WTC11 (cell line): ENCODE measurements around the gene ESYT2. TPM values are rescaled to one million over a fixed set of nuclear protein-coding genes. Genes with fewer than 3 reads are reported as not detected.

Experiments
- ATAC-seq: fragments of 200-7000 bp; cut with Tn5 transposase; 2 replicates; pipeline ENCODE4 v1.10.0; 2021; ENCODE audit warnings: mild to moderate bottlenecking, moderate library complexity
- CTCF ChIA-PET: fragments of 300-600 bp; sonication (Branson Sonifier 250); formaldehyde crosslinking; loops from one replicate; lab custom pipeline; 2021; ENCODE audit warnings: antibody characterized with exemption; lab: Charles Lee
- POLR2A ChIA-PET: fragments of 350-600 bp; sonication (Branson Sonifier 250); formaldehyde crosslinking; loops from one replicate; lab custom pipeline; 2021; ENCODE audit warnings: antibody characterized with exemption; lab: Charles Lee
- DNase-seq: peaks from one replicate; pipeline ENCODE4 v3.0.0; 2021; ENCODE audit warnings: low spot score
- H3K27ac Mint-ChIP-seq: 2 replicates; pipeline ENCODE4 v1.8.0; 2021; ENCODE audit warnings: mixed read lengths
- H3K27me3 Mint-ChIP-seq: 2 replicates; pipeline ENCODE4 v1.8.0; 2021; ENCODE audit warnings: low read depth, mild to moderate bottlenecking, moderate library complexity, mixed read lengths
- H3K36me3 Mint-ChIP-seq: 2 replicates; pipeline ENCODE4 v1.8.0; 2021; ENCODE audit warnings: mixed read lengths
- H3K4me1 Mint-ChIP-seq: 2 replicates; pipeline ENCODE4 v1.8.0; 2022; ENCODE audit warnings: mixed read lengths
- H3K4me3 Mint-ChIP-seq: 2 replicates; pipeline ENCODE4 v1.8.0; 2021; ENCODE audit warnings: mild to moderate bottlenecking, moderate library complexity, mixed read lengths
- H3K9me3 Mint-ChIP-seq: 2 replicates; pipeline ENCODE4 v1.8.0; 2021; ENCODE audit warnings: mixed read lengths
- AFF4 ChIP-seq: sonication (generic); formaldehyde crosslinking; IDR thresholded peaks from 2 replicates; pipeline ENCODE4 v1.8.1; 2023; ENCODE audit warnings: mild to moderate bottlenecking, missing genetic modification reagents, borderline replicate concordance
- ATF2 ChIP-seq: sonication (generic); formaldehyde crosslinking; IDR thresholded peaks from 2 replicates; pipeline ENCODE4 v1.8.1; 2022; ENCODE audit warnings: low read depth, missing genetic modification reagents, borderline replicate concordance
- E2F4 ChIP-seq: sonication (generic); formaldehyde crosslinking; IDR thresholded peaks from 2 replicates; pipeline ENCODE4 v1.8.1; 2022; ENCODE audit warnings: low read depth, mild to moderate bottlenecking, moderate library complexity, missing genetic modification reagents, borderline replicate concordance
- ESRRA ChIP-seq: sonication (generic); formaldehyde crosslinking; IDR thresholded peaks from 2 replicates; pipeline ENCODE4 v1.8.1; 2022; ENCODE audit warnings: mild to moderate bottlenecking, missing genetic modification reagents, borderline replicate concordance
- FOXK1 ChIP-seq: sonication (generic); formaldehyde crosslinking; IDR thresholded peaks from 2 replicates; pipeline ENCODE4 v1.8.0; 2022; ENCODE audit warnings: mild to moderate bottlenecking, moderate library complexity, missing genetic modification reagents
- GABPB1 ChIP-seq: sonication (generic); formaldehyde crosslinking; IDR thresholded peaks from 2 replicates; pipeline ENCODE4 v1.8.1; 2023; ENCODE audit warnings: mild to moderate bottlenecking, missing genetic modification reagents
- GTF2I ChIP-seq: fragments of 250-450 bp; sonication (Bioruptor Pico); conservative IDR thresholded peaks from 2 replicates; pipeline ENCODE4 v1.4.0; 2021; ENCODE audit warnings: mild to moderate bottlenecking
- MXD4 ChIP-seq: fragments of 250-450 bp; sonication (Bioruptor Pico); IDR thresholded peaks from 2 replicates; pipeline ENCODE4 v1.8.0; 2021; ENCODE audit warnings: mild to moderate bottlenecking, moderate library complexity, borderline replicate concordance
- NFE2L1 ChIP-seq: sonication (generic); formaldehyde crosslinking; IDR thresholded peaks from 2 replicates; pipeline ENCODE4 v1.8.1; 2023; ENCODE audit warnings: missing genetic modification reagents
- NR1H2 ChIP-seq: sonication (generic); formaldehyde crosslinking; IDR thresholded peaks from 2 replicates; pipeline ENCODE4 v1.9.0; 2021; ENCODE audit warnings: mild to moderate bottlenecking, moderate library complexity, missing genetic modification reagents
- NR3C1 ChIP-seq: sonication (generic); formaldehyde crosslinking; conservative IDR thresholded peaks from 2 replicates; pipeline ENCODE4 v1.8.1; 2023; ENCODE audit warnings: low read depth, mild to moderate bottlenecking, missing genetic modification reagents
- PRRX2 ChIP-seq: fragments of 250-450 bp; sonication (Bioruptor Pico); IDR thresholded peaks from 2 replicates; pipeline ENCODE4 v1.8.0; 2021; ENCODE audit warnings: mild to moderate bottlenecking
- SMAD4 ChIP-seq: sonication (generic); formaldehyde crosslinking; IDR thresholded peaks from 2 replicates; pipeline ENCODE4 v1.8.0; 2022; ENCODE audit warnings: mild to moderate bottlenecking, missing genetic modification reagents
- STAT6 ChIP-seq: sonication (generic); formaldehyde crosslinking; conservative IDR thresholded peaks from 2 replicates; pipeline ENCODE4 v1.8.1; 2023; ENCODE audit warnings: mild to moderate bottlenecking, low read depth, missing genetic modification reagents, moderate library complexity
- TEAD4 ChIP-seq: sonication (generic); formaldehyde crosslinking; IDR thresholded peaks from 2 replicates; pipeline ENCODE4 v1.8.0; 2022; ENCODE audit warnings: mild to moderate bottlenecking, missing genetic modification reagents
- ZNF219 ChIP-seq: sonication (generic); formaldehyde crosslinking; IDR thresholded peaks from 2 replicates; pipeline ENCODE4 v1.8.0; 2023; ENCODE audit warnings: missing genetic modification reagents, mild to moderate bottlenecking, borderline replicate concordance
- total RNA-seq: library from RNA; stranded (reverse); gene quantifications from 3 replicates; pipeline ENCODE4 v1.2.3, GENCODE V29; 2021
- TF ChIP-seq, protein P1 (sequence below): sonication (generic); formaldehyde crosslinking; IDR thresholded peaks from 2 replicates; pipeline ENCODE4 v1.8.0; 2022; ENCODE audit warnings: mild to moderate bottlenecking, missing genetic modification reagents
- TF ChIP-seq, protein P2 (sequence below): sonication (generic); formaldehyde crosslinking; IDR thresholded peaks from 2 replicates; pipeline ENCODE4 v1.8.0; 2023; ENCODE audit warnings: missing genetic modification reagents, mild to moderate bottlenecking, borderline replicate concordance

The ESYT2 gene
- total RNA-seq, 1 experiment from 2014 or later, result 45.1 TPM

- Mint-ChIP-seq H3K27me3 (no peaks in the 10 kb centered on the region; the same call in 1 of the 2 replicates), H3K4me3 (no peak overlapping the region), H3K9me3 (no peaks in the 10 kb centered on the region), H3K36me3 (peaks cover 71% of the 10 kb centered on the region), H3K27ac (peak overlapping the region; percentile 88; the same call in 1 of the 2 replicates), H3K4me1 (no peaks in the 10 kb centered on the region)
- no peak for ATAC-seq
- TF ChIP-seq GABPB1 (CRISPR knock-in tag) (no peak), TEAD4 (CRISPR knock-in tag) (no peak), ESRRA (CRISPR knock-in tag) (no peak), NR3C1 (CRISPR knock-in tag) (no peak), E2F4 (CRISPR knock-in tag) (no peak), PRRX2 (CRISPR knock-in tag) (no peak), AFF4 (CRISPR knock-in tag) (no peak), FOXK1 (CRISPR knock-in tag) (no peak), ATF2 (no peak), STAT6 (CRISPR knock-in tag) (no peak), ZNF219 (no peak), GTF2I (CRISPR knock-in tag) (no peak), NFE2L1 (CRISPR knock-in tag) (no peak), SMAD4 (no peak)
- no peak for DNase-seq
- POLR2A ChIA-PET, result no interaction called here
- CTCF ChIA-PET, result interaction anchor here (1.1 to 3.5 kb wide), 2 partner anchors 8 to 44 kb away, joined by 4 to 18 read pairs; no protein-coding TSS in a partner anchor
These were observed 88.5 kb downstream of the ESYT2 start for GRCh38 chr7:158740657-158741293.

DNA sequence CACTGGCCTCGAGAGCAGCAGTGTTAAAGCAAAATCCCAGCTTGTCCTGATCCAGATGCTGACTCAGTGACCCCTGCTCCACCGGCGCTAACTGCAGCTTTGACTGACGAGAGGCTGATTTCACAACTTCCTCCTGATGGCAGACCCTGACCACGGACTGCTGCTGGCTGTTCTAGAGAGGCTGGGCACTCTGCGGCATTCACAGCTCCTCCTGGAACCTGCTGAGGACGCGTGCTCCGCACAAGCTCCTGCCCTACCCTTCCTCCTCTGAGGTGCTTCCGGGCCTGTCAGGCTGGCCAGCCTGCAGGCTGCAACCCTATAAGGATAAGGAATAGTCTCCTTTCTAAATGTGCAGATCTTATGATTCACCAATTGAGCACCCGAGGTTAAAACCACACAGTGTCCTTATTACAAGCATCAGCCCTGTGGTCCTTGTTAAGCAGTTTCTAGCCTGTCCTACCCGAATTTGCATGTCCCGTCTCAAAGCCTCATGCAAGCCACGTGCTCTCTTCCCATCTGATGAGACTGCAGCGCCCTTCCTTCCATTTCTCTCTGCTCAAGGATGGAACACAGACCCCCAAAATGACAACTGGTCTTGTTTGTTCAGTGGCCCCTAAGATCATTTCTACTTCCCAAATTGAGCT lies 89.2 kb downstream of the ESYT2 start:
- no peaks in the 10 kb centered on the region for H3K4me1 Mint-ChIP-seq
- DNase-seq, result no peak
- ATAC-seq, result no peak
- TF ChIP-seq, protein P1, sequence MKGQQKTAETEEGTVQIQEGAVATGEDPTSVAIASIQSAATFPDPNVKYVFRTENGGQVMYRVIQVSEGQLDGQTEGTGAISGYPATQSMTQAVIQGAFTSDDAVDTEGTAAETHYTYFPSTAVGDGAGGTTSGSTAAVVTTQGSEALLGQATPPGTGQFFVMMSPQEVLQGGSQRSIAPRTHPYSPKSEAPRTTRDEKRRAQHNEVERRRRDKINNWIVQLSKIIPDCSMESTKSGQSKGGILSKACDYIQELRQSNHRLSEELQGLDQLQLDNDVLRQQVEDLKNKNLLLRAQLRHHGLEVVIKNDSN (CRISPR knock-in tag), result no peak
- TF ChIP-seq, protein P2, sequence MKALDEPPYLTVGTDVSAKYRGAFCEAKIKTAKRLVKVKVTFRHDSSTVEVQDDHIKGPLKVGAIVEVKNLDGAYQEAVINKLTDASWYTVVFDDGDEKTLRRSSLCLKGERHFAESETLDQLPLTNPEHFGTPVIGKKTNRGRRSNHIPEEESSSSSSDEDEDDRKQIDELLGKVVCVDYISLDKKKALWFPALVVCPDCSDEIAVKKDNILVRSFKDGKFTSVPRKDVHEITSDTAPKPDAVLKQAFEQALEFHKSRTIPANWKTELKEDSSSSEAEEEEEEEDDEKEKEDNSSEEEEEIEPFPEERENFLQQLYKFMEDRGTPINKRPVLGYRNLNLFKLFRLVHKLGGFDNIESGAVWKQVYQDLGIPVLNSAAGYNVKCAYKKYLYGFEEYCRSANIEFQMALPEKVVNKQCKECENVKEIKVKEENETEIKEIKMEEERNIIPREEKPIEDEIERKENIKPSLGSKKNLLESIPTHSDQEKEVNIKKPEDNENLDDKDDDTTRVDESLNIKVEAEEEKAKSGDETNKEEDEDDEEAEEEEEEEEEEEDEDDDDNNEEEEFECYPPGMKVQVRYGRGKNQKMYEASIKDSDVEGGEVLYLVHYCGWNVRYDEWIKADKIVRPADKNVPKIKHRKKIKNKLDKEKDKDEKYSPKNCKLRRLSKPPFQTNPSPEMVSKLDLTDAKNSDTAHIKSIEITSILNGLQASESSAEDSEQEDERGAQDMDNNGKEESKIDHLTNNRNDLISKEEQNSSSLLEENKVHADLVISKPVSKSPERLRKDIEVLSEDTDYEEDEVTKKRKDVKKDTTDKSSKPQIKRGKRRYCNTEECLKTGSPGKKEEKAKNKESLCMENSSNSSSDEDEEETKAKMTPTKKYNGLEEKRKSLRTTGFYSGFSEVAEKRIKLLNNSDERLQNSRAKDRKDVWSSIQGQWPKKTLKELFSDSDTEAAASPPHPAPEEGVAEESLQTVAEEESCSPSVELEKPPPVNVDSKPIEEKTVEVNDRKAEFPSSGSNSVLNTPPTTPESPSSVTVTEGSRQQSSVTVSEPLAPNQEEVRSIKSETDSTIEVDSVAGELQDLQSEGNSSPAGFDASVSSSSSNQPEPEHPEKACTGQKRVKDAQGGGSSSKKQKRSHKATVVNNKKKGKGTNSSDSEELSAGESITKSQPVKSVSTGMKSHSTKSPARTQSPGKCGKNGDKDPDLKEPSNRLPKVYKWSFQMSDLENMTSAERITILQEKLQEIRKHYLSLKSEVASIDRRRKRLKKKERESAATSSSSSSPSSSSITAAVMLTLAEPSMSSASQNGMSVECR (CRISPR knock-in tag), result no peak
- TF ChIP-seq NR1H2 (CRISPR knock-in tag), result no peak
- no peak for TF ChIP-seq MXD4 (CRISPR knock-in tag)
- peak overlapping the region; percentile 88 for H3K27ac Mint-ChIP-seq
- no peaks in the 10 kb centered on the region; the same call in 1 of the 2 replicates for H3K27me3 Mint-ChIP-seq
- H3K9me3 Mint-ChIP-seq, result no peaks in the 10 kb centered on the region
- peaks cover 65% of the 10 kb centered on the region for H3K36me3 Mint-ChIP-seq
- ChIA-PET POLR2A (no interaction called here), CTCF (interaction anchor here (1.1 to 1.2 kb wide), 2 partner anchors 33 to 44 kb away, joined by 3 to 4 read pairs; no protein-coding TSS in a partner anchor)
- no peak overlapping the region for H3K4me3 Mint-ChIP-seq
